IMR-90 (cell line): Measurements from ENCODE around the gene FRMD4B. TPM values are rescaled to one million over a fixed set of nuclear protein-coding genes. Genes with fewer than 3 reads are reported as not detected.

Experiments
- ATAC-seq: fragments of 200-7000 bp; cut with Tn5 transposase; 2 replicates; pipeline ENCODE4 v1.9.1; 2020; ENCODE audit warnings: low read depth, mild to moderate bottlenecking, moderate library complexity
- BruUV-seq: library from RNA; stranded (reverse); fragments of 400-500 nt; replicated peaks from 2 replicates; lab custom pipeline; 2021; lab: Mats Ljungman, UMichigan
- CTCF ChIA-PET: fragments of 300-600 bp; formaldehyde crosslinking; extraction: SDS; loops from one replicate; lab custom pipeline; 2021; ENCODE audit warnings: antibody characterized with exemption; lab: Yijun Ruan, JAX
- POLR2A ChIA-PET: fragments of 300-600 bp; sonication (Branson Sonifier 250); formaldehyde crosslinking; loops from one replicate; lab custom pipeline; 2022; ENCODE audit warnings: antibody characterized with exemption; ENCODE audit not compliant: unreplicated experiment; lab: Charles Lee
- DNase-seq: peaks from one replicate; pipeline ENCODE4 v3.0.0; 2013
- H2AFZ ChIP-seq: replicated peaks from 2 replicates; pipeline ENCODE3; 2013; ENCODE audit warnings: low read length, mild to moderate bottlenecking; ENCODE audit not compliant: poor library complexity
- H2AK5ac ChIP-seq: 2 replicates; pipeline ENCODE4 v1.6.1; 2013; ENCODE audit warnings: low read depth, low read length, inconsistent platforms
- H2AK9ac ChIP-seq: replicated peaks from 2 replicates; pipeline ENCODE3; 2013; ENCODE audit warnings: mild to moderate bottlenecking, low read depth, low read length, moderate library complexity; ENCODE audit not compliant: poor library complexity
- H2BK120ac ChIP-seq: 2 replicates; pipeline ENCODE4 v1.6.1; 2013; ENCODE audit warnings: low read depth, low read length, inconsistent platforms
- H2BK15ac ChIP-seq: 3 replicates; pipeline ENCODE4 v1.6.1; 2013; ENCODE audit warnings: low read depth, low read length, inconsistent platforms
- H2BK20ac ChIP-seq: 2 replicates; pipeline ENCODE4 v1.6.1; 2013; ENCODE audit warnings: low read depth, mild to moderate bottlenecking, inconsistent platforms, low read length, moderate library complexity
- H2BK5ac ChIP-seq: 2 replicates; pipeline ENCODE4 v1.6.1; 2013; ENCODE audit warnings: mild to moderate bottlenecking, low read depth, low read length, inconsistent platforms; ENCODE audit not compliant: poor library complexity, severe bottlenecking
- H3K14ac ChIP-seq: replicated peaks from 2 replicates; pipeline ENCODE4 v1.6.1; 2013; ENCODE audit warnings: low read depth, low read length, inconsistent platforms
- H3K18ac ChIP-seq: 2 replicates; pipeline ENCODE4 v1.6.1; 2013; ENCODE audit warnings: low read depth, low read length, control low read depth
- H3K23ac ChIP-seq: 2 replicates; pipeline ENCODE4 v1.6.1; 2013; ENCODE audit warnings: low read depth, low read length, inconsistent platforms
- H3K27ac ChIP-seq: 2 replicates; pipeline ENCODE4 v1.5.1; 2013; ENCODE audit warnings: mild to moderate bottlenecking, control low read depth, low read length; ENCODE audit not compliant: insufficient read depth
- H3K27me3 ChIP-seq: 2 replicates; pipeline ENCODE4 v1.6.1; 2013; ENCODE audit warnings: low read length; ENCODE audit not compliant: control insufficient read depth, insufficient read depth
- H3K36me3 ChIP-seq: 2 replicates; pipeline ENCODE4 v1.6.1; 2013; ENCODE audit warnings: low read length, mixed read lengths; ENCODE audit not compliant: control insufficient read depth, insufficient read depth
- H3K4ac ChIP-seq: 2 replicates; pipeline ENCODE4 v1.6.1; 2013; ENCODE audit warnings: low read depth, low read length, inconsistent platforms
- H3K4me1 ChIP-seq: 2 replicates; pipeline ENCODE4 v1.6.1; 2013; ENCODE audit warnings: low read length, mixed read lengths; ENCODE audit not compliant: control insufficient read depth, insufficient read depth
- H3K4me2 ChIP-seq: 2 replicates; pipeline ENCODE4 v1.6.1; 2013; ENCODE audit warnings: low read depth, mild to moderate bottlenecking, control low read depth, low read length, moderate library complexity
- H3K4me3 ChIP-seq: 2 replicates; pipeline ENCODE4 v1.5.1; 2013; ENCODE audit warnings: low read depth, mild to moderate bottlenecking, control low read depth, low read length, moderate library complexity; ENCODE audit not compliant: insufficient read depth
- H3K56ac ChIP-seq: 2 replicates; pipeline ENCODE4 v1.6.1; 2013; ENCODE audit warnings: low read length, inconsistent platforms; ENCODE audit not compliant: insufficient read depth; ENCODE audit errors: extremely low read depth
- H3K79me1 ChIP-seq, 2 experiments: 2 replicates each; pipeline ENCODE4 v1.6.1; 2013; ENCODE audit warnings: low read length in 2 of 2, inconsistent platforms in 1 of 2, low read depth in 1 of 2
- H3K9ac ChIP-seq: 2 replicates; pipeline ENCODE4 v1.6.1; 2013; ENCODE audit warnings: low read depth, low read length, control low read depth
- H3K9me1 ChIP-seq: 2 replicates; pipeline ENCODE4 v1.6.1; 2013; ENCODE audit warnings: low read length, inconsistent platforms; ENCODE audit not compliant: insufficient read depth
- H3K9me3 ChIP-seq: 2 replicates; pipeline ENCODE4 v1.6.1; 2013; ENCODE audit warnings: low read length; ENCODE audit not compliant: control insufficient read depth, insufficient read depth
- H4K20me1 ChIP-seq: 2 replicates; pipeline ENCODE4 v1.6.1; 2013; ENCODE audit warnings: low read length, inconsistent platforms; ENCODE audit not compliant: insufficient read depth
- H4K5ac ChIP-seq: 2 replicates; pipeline ENCODE4 v1.6.1; 2013; ENCODE audit warnings: mild to moderate bottlenecking, low read depth, low read length, control low read depth
- H4K8ac ChIP-seq, 2 experiments: 2 replicates each; pipeline ENCODE4 v1.6.1; 2013; ENCODE audit warnings: low read depth in 2 of 2, low read length in 2 of 2, control low read depth in 1 of 2, inconsistent platforms in 1 of 2
- H4K91ac ChIP-seq: 2 replicates; pipeline ENCODE4 v1.6.1; 2013; ENCODE audit warnings: low read depth, low read length, inconsistent platforms; ENCODE audit not compliant: insufficient read depth
- FOS ChIP-seq: fragments of 150-350 bp; IDR thresholded peaks from 2 replicates; pipeline ENCODE4 v1.6.1; 2016; ENCODE audit warnings: low read depth, low read length
- RAD21 ChIP-seq: IDR thresholded peaks from 2 replicates; pipeline ENCODE4 v1.6.1; 2012; ENCODE audit warnings: low read length, improper control_type of control experiment
- WGBS, 2 experiments: methylation state at CpG; one replicate each; pipeline versions ENCODE4 v1.1.5 to v1.1.7; 2013; ENCODE audit warnings: missing lambda C conversion rate in 2 of 2; ENCODE audit not compliant: insufficient read length in 1 of 2; ENCODE audit errors: extremely low coverage in 2 of 2; 5-methylcytosine and 5-hydroxymethylcytosine counted together
- dilution Hi-C: fragments of 300-500 bp; cut with HindIII; formaldehyde crosslinking; loops from one replicate; pipeline ENCODE4 v1.14.3; 2018; ENCODE audit warnings: low sequenced_read_pairs; ENCODE audit not compliant: unreplicated experiment
- in situ Hi-C: fragments of 300-500 bp; cut with MboI; formaldehyde crosslinking; loops from 3 replicates; pipeline ENCODE4 v1.14.3; 2019; ENCODE audit warnings: low sequenced_read_pairs, inconsistent platforms, mixed read lengths
- intact Hi-C: fragments of 100-400 bp; cut with micrococcal nuclease; formaldehyde crosslinking; loops from 2 replicates; pipeline ENCODE4 v1.10.0; 2022
- polyA plus RNA-seq, 3 experiments: library from polyadenylated mRNA; depleted of rRNA; stranded (reverse); fragments of >200 nt; gene quantifications; 2 replicates each; pipeline ENCODE4 v1.2.3, GENCODE V29; 2012; ENCODE audit warnings: low replicate concordance in 1 of 3
- total RNA-seq: library from RNA; depleted of rRNA; stranded (reverse); fragments of >200 nt; gene quantifications from 2 replicates; pipeline ENCODE4 v1.2.3, GENCODE V29; 2012

The FRMD4B gene
- total and polyA plus RNA-seq, 2 of the 4 experiments (the other 2 are of a cell fraction), result 0.14 to 0.36 TPM

DNA sequence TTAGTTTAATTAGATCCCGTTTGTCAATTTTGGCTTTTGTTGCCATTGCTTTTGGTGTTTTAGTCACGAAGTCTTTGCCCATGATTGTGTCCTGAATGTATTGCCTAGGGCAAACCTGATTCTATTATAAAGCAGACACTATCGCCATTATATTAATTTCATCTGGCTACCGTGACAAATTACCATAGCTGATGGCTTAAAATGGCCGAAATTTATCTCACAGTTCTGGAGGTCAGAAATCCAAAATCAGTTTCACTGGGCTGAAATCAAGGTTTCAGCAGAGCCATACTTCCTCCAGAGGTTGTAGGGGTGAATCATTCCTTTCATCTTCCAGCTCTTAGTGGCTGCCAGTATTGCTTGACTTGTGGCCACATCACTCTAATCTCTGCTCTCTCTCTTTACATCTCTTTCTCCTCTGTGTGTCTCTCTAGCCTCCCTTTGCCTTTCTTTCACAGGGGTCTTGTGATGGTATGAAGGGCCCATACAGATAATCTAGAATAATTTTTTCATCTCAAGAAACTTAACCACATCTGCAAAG, 31.7 kb upstream of the FRMD4B start:
- no peak overlapping the region for H3K18ac ChIP-seq
- no peak overlapping the region for H3K4me3 ChIP-seq
- no peak overlapping the region for H2AK5ac ChIP-seq
- TF ChIP-seq RAD21, result no peak
- TF ChIP-seq FOS, result no peak
- H3K56ac ChIP-seq, result no peak overlapping the region
- no peak overlapping the region for H3K14ac ChIP-seq
- no peaks in the 10 kb centered on the region for H3K79me1 ChIP-seq
- DNase-seq (no peak), ATAC-seq (no peak)
- H3K23ac ChIP-seq, result no peak overlapping the region
- no peaks in the 10 kb centered on the region for H3K9me3 ChIP-seq
- H3K9ac ChIP-seq, result no peak overlapping the region
- CTCF ChIA-PET, result no interaction called here
- no peak overlapping the region for H2BK15ac ChIP-seq
- no peak overlapping the region for H2BK120ac ChIP-seq
- H2BK5ac ChIP-seq, result no peak overlapping the region
- intact Hi-C loops, result no loop called here
- POLR2A ChIA-PET, result no interaction called here
- no peak overlapping the region for H3K4ac ChIP-seq
- WGBS, 2 experiments, result no CpG with 5 or more reads among the region's 5 CpGs
- H3K4me1 ChIP-seq, result no peaks in the 10 kb centered on the region
- H2AK9ac ChIP-seq, result no peak overlapping the region
- no peak overlapping the region for H3K27ac ChIP-seq
- H3K27me3 ChIP-seq, result no peaks in the 10 kb centered on the region; the same call in 1 of the 2 replicates
- in situ Hi-C loops, result no loop called here
- BruUV-seq, result no TSS peak
- dilution Hi-C loops, result no loop called here
- H3K36me3 ChIP-seq, result no peaks in the 10 kb centered on the region
- H4K91ac ChIP-seq, result no peak overlapping the region
- H4K20me1 ChIP-seq, result no peaks in the 10 kb centered on the region
- no peaks in the 10 kb centered on the region for H3K9me1 ChIP-seq
- no peak overlapping the region for H4K8ac ChIP-seq
- H4K5ac ChIP-seq, result no peak overlapping the region
- H2AFZ ChIP-seq, result no peak overlapping the region
- H3K4me2 ChIP-seq, result no peak overlapping the region
- H2BK20ac ChIP-seq, result no peak overlapping the region
